ENCODE measurements around the gene BMP8A.
A peak's percentile ranks its signal among the peaks of the same experiment; 100 is the strongest.
"Not testable (repeated sequence)": the region's sequence is repeated elsewhere in the genome, so short reads cannot be mapped to it uniquely, and the experiment has no call there.

Gene BMP8A
- total RNA-seq = 0.11 to 0.39 (median 0.19) reads per million in 3 experiments

GRCh38 chr1:39491146-39491921 lies at the start of gene BMP8A:
Gene BMP8A, plus strand, starts transcription at chr1:39491636. Its CDS starts 356 bp downstream, at chr1:39491992.
- peak; percentile 71 for DNase-seq

GRCh38 chr1:39441797-39442196 lies 49.6 kb upstream of the BMP8A start:
- no peak for DNase-seq

GRCh38 chr1:39445573-39445972 lies 45.9 kb upstream of the BMP8A start:
- no peak for DNase-seq

- DNase-seq = no peak
Observed at GRCh38 chr1:39446986-39447567, 44.4 kb upstream of the BMP8A start.

GRCh38 chr1:39450041-39450440 lies 41.4 kb upstream of the BMP8A start:
- not testable (repeated sequence) for DNase-seq

GRCh38 chr1:39450956-39451606 lies 40.4 kb upstream of the BMP8A start:
- DNase-seq = no peak

GRCh38 chr1:39452081-39452480 lies 39.4 kb upstream of the BMP8A start:
- no peak for DNase-seq

GRCh38 chr1:39452540-39452939 lies 38.9 kb upstream of the BMP8A start:
- no peak for DNase-seq

GRCh38 chr1:39453603-39454002 lies 37.8 kb upstream of the BMP8A start:
- no peak for DNase-seq

- DNase-seq = no peak
Observed at GRCh38 chr1:39458991-39459390, 32.4 kb upstream of the BMP8A start.

GRCh38 chr1:39462074-39462473 lies 29.4 kb upstream of the BMP8A start:
- DNase-seq = no peak

GRCh38 chr1:39466413-39467107 lies 24.9 kb upstream of the BMP8A start:
- no peak for DNase-seq

GRCh38 chr1:39467108-39467720 lies 24.2 kb upstream of the BMP8A start:
- DNase-seq = not testable (repeated sequence)

GRCh38 chr1:39469150-39469549 lies 22.3 kb upstream of the BMP8A start:
- DNase-seq = no peak

GRCh38 chr1:39470040-39470439 lies 21.4 kb upstream of the BMP8A start:
- no peak for DNase-seq

- no peak for DNase-seq
Observed at GRCh38 chr1:39472826-39473225, 18.6 kb upstream of the BMP8A start.

GRCh38 chr1:39473324-39473723 lies 18.1 kb upstream of the BMP8A start:
- no peak for DNase-seq

- no peak for DNase-seq
Observed at GRCh38 chr1:39474810-39475209, 16.6 kb upstream of the BMP8A start.

GRCh38 chr1:39475551-39475950 lies 15.9 kb upstream of the BMP8A start:
- DNase-seq = not testable (repeated sequence)

GRCh38 chr1:39478126-39478915 lies 13.1 kb upstream of the BMP8A start:
- DNase-seq = no peak

GRCh38 chr1:39481289-39481688 lies 10.1 kb upstream of the BMP8A start:
- DNase-seq = no peak

GRCh38 chr1:39483276-39483675 lies 8.2 kb upstream of the BMP8A start:
- no peak for DNase-seq
